GM18909 (cell line): ENCODE results near the gene ARHGAP22.

Experiments used
- ATAC-seq: cut with Tn5 transposase; IDR thresholded peaks from one replicate; pipeline ENCODE4 v1.9.1; 2021; ENCODE audit warnings: mild to moderate bottlenecking; ENCODE audit not compliant: unreplicated experiment, poor library complexity

Gene ARHGAP22

DNA sequence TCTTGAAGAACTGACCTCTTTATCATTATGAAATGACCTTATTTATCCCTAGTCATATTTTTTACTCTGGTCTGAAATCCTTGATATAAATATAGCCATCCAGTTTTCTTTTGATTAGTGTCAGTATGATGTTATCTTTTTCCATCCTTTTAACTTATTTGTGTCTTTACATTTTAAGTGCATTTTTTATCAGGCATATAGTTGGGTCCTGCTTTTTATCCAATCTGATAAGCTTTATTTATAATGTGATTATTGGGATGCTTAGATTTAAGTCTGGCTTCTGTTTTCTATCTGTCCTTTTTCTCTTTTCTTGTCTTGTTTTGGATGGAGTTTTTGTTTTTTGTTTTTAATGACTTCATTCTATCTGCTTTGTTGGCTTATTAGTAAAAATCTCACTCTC lies 119.2 kb downstream of the ARHGAP22 start:
- ATAC-seq = no peak

DNA sequence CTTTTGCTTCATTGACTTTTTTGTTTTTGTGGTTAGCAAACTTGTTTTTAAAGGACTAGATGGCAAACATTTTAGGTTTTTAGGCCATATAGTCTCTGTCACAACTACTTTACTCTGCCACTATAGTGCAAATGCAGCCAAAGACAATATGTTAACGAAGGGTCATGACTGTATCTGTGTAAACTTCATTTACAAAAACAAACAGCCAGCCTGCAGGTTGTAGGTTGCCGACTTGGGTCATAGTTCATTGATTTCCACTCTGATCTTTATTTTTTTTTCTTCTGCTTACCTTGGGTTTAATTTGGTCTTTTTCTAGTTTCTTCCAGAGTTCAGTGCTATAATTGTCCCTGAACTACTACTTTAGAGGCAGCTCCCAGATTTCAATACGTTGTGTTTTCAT lies 120.0 kb downstream of the ARHGAP22 start:
- no peak for ATAC-seq

DNA sequence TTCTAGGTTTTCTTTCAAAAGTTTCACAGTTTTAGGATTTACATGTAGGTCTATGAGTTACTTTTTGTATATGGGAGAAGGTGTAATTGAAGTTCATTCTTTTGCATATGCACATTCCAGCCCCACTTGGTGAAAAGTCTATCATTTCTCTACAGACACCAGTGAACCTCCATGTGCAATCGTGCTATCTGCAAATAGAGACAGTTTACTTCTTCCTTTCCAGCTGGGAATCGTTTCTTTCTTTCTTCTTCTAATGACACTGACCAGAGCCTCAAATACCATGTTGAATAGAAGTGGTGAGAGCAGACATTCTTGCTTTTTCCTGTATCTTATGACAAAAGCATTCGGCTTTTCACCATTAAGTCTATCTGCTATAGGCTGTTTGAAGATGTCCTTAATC lies 122.7 kb downstream of the ARHGAP22 start:
- ATAC-seq = no peak

DNA sequence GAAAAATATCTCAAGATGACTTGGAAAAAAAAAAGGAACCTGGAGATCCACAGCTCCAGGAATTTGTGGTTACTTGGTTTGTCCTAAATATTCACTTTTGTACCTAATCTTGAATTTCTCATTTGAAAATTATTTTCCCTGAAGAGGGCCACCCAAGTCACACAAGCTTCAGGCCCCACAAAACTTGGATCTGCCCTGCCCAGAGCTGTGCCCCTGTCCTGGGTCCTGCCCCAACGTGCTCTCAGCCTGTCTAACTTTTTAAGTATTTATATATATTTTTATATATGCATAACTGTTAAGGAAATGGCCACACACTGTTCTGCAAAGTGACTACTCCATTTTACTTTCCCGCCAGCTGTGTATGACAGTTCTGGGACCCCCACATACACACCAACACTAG lies 123.5 kb downstream of the ARHGAP22 start:
- ATAC-seq = no peak

DNA sequence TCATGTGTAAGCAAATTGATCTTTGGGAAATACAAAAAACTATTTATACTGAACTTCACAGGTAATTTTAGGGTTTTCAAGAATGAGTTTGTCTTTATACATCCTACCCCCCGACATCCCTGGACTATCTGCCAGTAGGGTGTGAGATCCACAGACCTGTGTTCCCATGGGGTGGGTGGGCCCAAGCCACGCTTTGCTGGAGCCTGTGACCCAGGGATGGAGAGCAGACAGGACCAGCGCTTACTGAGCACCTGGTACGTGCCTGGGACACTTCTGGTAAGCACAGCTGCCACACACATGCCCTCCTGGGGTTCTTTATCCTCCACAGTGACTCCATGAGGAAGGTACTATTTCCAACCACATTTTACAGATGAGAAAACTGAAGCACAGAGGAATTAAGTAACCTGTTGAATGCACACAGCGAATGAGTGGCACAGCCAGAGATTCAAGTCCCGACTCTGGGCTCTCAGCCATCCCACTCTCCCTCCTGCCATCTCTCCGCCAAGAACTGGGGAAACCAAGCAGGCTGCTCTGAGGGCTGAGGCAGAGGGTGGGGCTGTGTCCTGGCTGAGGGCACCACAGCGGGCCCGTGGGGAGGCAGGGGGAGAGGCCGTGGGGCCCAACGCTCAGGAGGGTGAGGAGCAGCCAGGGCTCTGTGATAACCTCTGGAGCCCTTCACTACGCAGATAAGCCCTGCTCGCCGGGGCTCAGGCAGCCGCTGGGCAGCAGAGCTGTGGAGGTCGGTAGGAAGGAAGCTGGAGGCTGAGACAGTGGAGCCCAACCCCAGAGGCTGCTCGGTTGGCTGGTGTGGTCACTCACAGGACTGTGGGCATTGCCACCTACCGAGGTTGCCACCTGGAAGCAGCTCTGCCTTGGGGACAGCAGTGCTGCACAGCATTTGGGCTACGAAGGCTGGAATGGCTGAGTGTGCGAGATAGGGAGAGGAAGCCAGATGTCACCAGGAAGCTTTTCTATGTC lies 124.2 kb downstream of the ARHGAP22 start:
- no peak for ATAC-seq

DNA sequence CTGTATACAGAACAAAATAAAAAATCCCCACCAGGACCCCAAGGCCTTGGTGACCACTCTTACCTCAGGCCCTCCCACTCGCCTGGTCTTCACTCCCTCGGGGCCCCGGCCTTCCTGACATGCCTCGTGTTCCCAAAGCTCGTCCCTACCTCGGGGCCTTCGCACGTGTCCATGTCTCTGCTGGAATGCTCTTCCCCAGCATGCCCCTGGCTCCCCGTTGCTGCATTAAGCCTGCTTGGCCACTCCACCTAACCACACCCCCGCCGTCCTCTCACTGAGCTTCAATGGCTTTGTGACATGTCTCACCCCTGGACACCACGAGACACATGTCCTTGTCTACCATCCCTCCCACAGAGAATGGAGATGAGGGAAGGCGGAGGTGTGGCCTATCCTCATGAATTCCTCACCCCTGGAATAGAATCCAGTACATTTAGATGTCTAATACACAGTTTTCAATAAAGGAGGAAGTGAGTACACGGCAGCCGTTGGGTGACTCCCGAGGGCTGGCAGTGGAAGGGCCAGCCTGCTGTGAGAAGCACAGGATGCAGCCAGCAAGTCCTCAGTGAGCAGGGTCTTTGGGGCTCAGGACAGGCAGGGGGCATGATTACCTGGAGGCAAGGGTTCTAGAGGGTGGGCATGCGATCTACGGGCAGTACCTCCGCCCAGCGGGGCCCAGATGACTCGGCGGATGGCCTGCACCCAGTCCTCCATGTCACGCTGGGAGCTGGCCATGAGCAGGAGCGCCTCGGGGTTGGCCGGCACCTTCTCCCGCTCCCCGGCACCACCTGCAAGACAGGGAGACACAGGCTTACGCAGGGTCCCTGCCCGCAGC lies 125.7 kb downstream of the ARHGAP22 start:
- no peak for ATAC-seq

DNA sequence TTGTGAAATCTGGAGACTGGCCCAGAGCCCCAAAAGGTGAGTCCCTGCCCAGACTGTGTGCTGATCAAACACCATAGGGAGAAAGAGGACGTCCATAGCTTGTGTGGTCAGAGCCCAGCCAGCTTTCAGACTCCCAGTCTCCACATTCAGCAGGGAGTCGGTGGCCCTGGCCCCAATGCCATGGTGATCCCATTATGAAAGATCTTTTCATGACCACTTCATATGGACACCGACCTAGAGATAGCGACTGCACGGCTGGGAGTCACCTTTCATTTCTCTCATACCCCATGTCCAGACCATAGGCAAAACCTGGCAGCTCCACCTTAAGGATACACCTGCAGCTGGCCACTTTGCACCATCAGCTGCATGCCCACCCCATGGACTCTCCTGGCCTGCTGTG lies 126.4 kb downstream of the ARHGAP22 start:
- ATAC-seq = no peak

DNA sequence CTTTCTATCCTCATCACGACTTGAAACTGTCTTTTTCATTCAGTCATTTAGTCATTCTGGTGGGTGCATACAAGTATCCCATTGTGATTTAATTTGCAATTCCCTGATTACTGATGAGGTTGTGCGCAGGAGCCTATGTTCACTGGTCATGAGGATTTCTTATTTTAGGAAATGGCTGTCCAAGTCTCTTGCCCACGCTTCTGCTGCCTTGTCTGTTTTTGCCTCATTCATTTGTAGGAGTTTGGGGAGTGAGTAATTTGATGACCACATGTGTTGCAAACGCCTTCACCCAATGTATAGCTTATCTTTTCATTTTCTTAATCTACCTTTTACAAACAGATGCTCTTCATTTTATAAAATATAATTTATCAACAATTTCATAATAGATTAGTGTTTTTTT lies 127.3 kb downstream of the ARHGAP22 start:
- no peak for ATAC-seq

DNA sequence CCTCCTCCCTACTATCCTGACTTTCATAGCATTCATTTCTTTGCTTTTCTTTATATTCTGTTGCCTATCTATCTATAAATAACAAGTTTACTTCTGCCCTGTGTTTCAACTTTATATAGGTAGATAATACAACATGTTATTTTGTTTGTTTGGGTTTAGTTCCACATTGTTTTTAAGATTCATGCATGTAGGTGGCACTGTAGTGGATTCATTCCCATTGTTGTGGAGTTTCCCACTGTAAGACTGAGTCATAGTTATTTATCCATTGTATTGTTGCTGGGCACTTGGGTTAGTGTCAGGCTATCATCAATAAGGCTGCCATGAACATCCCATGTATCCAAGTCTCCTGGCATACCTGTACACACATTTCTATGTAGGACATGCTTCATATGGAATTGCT lies 127.7 kb downstream of the ARHGAP22 start:
- no peak for ATAC-seq

DNA sequence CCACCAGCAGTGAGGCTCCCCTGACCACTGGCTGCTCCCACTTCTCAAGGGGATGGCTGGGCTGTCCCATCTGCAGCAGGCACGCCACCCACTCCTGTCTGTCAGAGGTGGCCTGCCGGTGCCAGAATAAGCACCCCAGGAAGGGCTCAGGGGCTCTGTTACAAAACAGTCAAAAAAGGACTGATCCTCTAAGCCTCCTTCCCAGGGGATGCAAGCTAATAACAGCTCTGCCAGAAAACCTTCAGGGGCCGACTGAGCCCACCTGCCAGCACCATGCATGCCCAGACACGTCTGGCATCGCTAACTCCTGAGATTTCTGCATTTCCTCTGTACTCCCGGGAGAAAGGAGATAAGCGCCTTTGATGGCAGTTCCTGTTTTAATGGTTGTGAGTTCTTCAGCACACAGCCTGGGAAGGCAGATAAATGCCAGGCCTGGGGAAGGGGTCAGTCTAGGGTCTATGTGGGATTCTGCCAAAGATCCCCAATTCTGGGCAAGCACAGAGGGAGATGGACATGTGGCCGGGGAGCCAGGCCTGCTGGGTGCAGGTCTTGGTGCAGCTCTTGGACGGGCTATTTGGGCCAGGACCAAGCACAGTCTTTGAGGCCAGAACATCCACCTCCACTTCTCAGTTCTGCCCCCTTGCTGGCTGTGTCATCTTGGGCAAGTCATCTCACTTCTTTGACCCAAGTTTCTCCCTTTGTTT lies 128.4 kb downstream of the ARHGAP22 start:
- ATAC-seq = no peak

DNA sequence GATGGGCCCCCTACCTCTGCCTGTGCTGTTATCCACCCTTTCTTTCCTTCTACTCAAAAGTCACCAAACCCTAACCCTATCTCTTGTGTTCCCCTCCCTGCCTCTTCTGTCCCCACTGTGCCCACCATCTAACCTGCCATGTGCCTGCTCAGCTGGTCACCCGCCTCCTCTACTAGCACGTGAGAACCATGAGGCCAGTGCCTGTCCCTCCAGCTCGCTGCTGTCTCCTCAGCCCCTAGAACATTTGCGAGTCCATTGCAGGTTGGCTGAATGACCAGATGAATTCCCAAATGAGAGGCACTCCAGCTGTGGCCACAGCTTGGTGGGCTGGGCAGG lies 129.0 kb downstream of the ARHGAP22 start:
- ATAC-seq = no peak

DNA sequence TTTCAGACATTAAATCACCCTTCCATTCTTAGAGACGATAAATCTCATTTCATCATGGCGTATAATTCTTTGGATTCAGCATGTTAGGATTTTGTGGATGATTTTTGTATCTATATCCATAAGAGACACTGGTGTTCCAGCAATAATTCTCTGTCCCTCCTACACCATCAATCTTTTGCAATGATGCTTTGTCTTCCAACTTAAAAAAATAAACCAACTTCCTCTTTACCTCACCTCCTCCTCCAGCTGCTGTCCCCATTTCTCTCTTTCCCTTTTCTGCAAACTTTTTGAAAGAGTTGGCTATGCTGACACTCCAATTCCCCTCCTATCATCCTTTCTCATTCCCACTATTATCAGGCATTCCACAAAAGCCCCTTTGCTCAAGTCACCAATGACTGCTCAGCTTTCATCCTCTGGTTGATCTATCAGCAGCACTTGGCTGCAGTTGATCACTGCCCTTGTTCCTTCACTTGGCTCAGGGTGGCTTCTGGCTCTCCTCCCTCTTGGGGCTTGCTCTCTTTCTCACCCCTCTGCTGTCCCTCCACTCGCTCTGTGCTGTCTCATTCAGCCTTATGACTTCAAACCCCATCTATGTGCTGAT lies 130.0 kb downstream of the ARHGAP22 start:
- ATAC-seq = no peak

DNA sequence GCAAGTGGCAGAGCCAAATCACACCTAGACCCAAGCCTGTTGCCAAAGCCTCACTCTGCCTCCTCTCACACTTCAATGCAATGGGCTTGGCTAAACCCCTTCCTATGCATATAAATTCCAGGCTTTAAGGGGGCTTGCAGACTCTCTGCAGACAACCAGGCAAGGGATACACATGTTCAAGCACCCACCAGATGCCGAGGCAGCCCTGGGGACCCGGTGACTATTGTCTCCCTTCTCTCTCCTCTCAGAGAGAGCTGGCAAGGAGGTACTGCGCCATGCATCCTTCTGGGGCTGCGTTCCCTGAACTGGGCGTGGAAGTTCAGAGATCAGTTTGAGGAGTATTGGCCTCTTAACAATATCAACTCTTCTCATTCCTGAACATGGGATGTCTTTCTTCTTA lies 131.2 kb downstream of the ARHGAP22 start:
- no peak for ATAC-seq

DNA sequence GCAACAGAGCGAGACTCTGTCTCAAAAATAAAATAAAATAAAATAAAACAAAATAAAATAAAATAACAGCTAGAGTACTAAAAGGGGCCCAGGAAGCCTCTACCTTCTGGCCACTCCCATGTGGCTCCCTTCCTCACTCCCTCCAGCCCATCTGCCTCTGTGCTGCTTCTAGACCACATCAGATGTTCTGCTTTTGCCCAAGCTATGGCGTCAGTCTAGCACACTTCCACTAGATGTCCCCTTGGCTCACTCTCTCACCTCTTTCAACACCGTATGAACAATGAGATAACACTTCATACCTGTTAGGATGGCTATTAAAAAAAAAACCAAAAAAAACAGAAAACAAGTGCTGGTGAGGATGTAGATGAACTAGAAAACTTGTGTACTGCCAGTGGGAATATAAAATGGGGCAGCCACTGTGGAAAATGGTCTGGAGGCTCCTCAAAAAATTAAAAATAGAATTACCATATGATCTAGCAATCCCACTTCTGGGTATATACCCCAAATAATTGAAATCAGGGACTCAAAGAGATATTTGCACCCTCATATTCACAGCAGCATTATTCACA lies 132.3 kb downstream of the ARHGAP22 start:
- ATAC-seq = no peak

DNA sequence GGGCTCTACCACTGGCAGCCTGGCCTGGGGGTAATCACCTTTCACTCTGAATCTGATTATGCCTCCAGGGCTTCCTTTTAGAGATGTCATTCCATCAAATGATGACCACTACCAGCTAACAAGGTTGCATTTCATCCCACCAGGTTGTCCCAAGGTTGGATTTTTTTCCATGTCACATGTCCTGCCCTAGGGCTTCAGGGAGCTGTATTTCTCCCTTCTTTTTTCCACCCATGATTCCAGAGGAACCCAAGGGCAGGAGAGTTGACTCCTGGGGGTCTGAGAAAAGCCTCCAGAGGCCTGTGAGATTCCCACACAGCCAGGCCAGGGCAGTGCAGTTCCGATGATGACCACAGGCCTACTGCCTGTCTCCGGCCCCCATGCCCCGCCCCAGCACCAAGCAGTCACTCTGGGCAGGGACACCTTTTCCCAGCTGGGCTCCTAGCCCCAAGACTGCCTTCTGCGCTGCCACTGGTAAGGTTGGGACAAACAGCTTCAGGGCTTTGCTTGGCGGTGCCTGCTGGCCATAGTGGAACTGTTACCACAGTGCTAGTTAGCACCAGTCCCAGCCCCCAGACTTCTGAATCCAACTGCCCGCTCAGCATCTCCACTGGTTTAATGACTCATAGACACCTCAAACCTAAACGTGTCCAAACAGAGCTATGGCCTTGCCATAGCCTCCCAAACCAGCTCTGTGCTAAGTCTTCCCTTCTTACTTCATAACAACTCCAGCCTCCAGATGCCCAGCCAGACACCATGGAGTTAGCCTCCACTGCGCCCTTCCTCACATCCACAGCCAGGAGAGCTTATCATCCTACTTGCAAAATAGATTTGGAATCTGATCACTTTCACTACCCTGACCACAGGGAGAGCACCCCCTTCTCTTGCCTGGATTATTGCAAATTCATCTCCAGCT lies 133.7 kb downstream of the ARHGAP22 start:
- no peak for ATAC-seq

DNA sequence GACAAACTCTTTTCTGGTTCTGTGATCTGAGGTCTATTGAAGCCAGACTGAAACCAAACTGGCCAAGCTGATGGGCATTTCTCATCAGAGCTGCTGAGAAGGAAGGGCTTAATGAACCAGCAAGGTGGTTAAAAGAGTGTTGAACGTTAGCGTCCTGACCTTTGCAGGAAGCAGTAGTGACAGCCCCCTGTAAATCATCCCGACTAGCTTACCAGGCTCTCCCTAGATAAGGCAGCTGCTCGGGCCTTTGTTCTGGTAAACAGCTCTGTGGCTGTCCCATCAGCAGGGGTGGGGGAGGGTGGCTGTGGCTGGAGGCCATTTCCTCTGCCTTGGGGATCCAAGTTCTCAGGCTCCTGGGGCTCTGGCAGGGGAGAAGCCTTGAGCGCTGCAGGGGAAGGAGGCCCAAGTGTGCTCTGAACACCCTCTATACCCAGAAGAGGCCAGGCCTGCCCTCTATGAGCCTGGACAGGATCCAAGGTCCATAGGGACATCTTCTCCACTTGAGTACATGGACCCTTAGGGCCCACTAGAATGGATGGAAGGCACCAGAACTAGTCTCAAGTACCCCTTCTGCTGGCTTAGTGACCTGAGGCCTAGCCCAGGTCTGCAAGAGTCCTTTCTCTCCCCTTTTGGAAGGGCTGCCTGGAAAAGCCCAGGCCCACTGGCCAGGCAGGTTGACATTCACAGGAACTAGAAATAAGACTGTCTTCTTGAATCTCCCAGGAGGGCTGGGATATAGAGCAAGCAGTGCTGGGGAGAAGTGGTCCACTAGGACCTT lies 134.6 kb downstream of the ARHGAP22 start:
- ATAC-seq = no peak

DNA sequence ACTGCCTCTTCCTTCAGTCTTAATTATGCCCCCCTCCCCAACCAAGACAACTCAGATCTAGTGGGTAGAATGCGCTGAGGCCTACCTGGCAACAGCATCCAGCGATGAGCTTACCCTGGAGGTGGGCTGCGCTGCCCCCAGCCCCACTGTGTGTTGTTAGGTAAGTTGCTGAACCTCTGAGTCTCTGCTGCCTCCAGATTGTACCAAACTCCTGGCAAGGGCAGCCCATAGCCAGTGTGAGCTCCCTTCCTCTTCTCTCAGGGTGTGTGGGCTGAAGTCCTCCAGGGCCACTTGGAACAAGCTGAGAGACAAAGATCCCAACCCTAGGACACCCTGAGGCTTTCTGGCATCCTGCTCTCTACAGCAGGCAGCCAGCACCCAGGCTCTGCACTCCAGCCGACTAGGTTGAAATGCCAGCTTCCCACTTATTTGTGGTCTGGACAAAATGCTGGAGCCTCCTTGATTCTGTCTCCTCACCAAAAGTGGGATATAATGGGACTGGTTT lies 135.3 kb downstream of the ARHGAP22 start:
- no peak for ATAC-seq

DNA sequence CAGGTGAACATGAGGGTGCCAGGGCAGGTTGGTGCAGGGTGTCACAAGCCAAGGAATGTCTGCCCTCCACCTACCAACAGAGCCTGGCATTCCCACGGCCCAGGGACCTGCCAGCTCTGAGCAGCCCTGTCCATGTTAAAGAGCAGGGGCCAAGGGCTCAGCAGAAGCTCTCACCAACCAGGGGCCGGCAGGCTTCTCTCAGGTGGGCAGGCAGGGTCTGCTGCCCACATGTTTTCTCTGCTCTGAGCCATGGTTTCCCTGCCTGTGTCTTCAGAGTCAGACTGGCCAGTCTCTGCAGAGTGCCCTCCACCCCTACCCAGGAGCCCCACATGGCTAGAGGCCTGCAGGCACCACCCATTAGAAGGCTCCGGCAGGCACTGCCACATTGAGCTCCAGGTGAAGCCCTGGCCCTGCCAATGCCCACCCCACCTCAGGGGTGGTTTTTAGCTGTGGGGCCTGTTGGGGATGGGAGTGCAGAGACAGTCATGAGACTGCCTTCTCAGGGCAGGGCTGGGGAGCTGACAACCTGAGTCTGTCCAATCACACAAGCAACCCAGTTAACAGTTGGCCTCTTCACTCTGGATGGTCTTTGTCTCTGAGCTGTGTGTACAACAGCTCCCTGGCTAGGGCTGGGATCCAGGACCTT lies 135.9 kb downstream of the ARHGAP22 start:
- ATAC-seq = no peak
